ENCODE measurements around the gene NPB.

The NPB gene

GRCh38 chr17:81878294-81878693 lies 23.7 kb upstream of the NPB start:
- Mint-ChIP-seq H3K27me3 (no peaks in the 10 kb centered on the region), H3K9me3 (no peaks in the 10 kb centered on the region), H3K4me3 (no peak overlapping the region), H3K36me3 (ENCODE audit: insufficient read depth) (peaks cover 22% of the 10 kb centered on the region), H3K27ac (ENCODE audit: low read depth) (no peak overlapping the region), H3K4me1 (no peaks in the 10 kb centered on the region)
- DNase-seq (ENCODE audit: low spot score in 2 of 2) (no peak), ATAC-seq (replicated peaks; ENCODE audit: extremely low read depth, poor library complexity, severe bottlenecking) (no peak)

GRCh38 chr17:81879121-81879520 lies 22.9 kb upstream of the NPB start:
- Mint-ChIP-seq H3K9me3 (no peaks in the 10 kb centered on the region), H3K36me3 (ENCODE audit: insufficient read depth) (peaks cover 26% of the 10 kb centered on the region), H3K4me3 (no peak overlapping the region), H3K27me3 (no peaks in the 10 kb centered on the region), H3K27ac (ENCODE audit: low read depth) (no peak overlapping the region), H3K4me1 (no peaks in the 10 kb centered on the region)
- ATAC-seq (replicated peaks; ENCODE audit: extremely low read depth, poor library complexity, severe bottlenecking) (no peak), DNase-seq (ENCODE audit: low spot score in 2 of 2) (no peak)

DNA sequence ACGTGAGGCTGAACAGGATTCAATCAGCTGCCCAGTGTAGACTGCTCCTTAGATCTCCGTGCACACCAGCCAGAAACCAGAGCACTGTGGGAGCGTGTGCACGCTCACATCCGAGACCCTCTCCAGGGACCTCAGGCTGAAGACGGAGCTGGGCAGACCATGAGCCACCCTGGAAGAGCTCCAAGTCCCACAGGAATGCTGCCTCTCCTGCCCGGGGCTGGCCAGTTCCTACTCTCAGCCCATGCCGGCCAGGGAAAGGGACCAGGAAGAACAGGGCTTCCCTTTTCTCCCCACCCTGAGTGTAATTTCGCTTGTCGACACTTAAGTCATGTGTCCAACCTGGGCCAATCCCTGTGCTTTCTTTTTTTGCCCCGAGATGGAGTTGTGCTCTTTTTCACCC lies 17.5 kb upstream of the NPB start:
- no peak overlapping the region for H3K27ac Mint-ChIP-seq (ENCODE audit: low read depth)
- peaks cover 24% of the 10 kb centered on the region for H3K4me1 Mint-ChIP-seq
- no peak overlapping the region for H3K4me3 Mint-ChIP-seq
- no peaks in the 10 kb centered on the region for H3K27me3 Mint-ChIP-seq
- ATAC-seq (replicated peaks; ENCODE audit: extremely low read depth, poor library complexity, severe bottlenecking) (no peak), DNase-seq (ENCODE audit: low spot score in 2 of 2) (no peak)
- no peaks in the 10 kb centered on the region for H3K9me3 Mint-ChIP-seq
- H3K36me3 Mint-ChIP-seq (ENCODE audit: insufficient read depth), result peaks cover 50% of the 10 kb centered on the region

GRCh38 chr17:81884968-81885367 lies 17.1 kb upstream of the NPB start:
- peaks cover 47% of the 10 kb centered on the region for H3K36me3 Mint-ChIP-seq (ENCODE audit: insufficient read depth)
- ATAC-seq (replicated peaks; ENCODE audit: extremely low read depth, poor library complexity, severe bottlenecking), result no peak
- no peak overlapping the region for H3K4me3 Mint-ChIP-seq
- no peaks in the 10 kb centered on the region for H3K27me3 Mint-ChIP-seq
- DNase-seq (ENCODE audit: low spot score in 2 of 2), result no peak
- peaks cover 24% of the 10 kb centered on the region for H3K4me1 Mint-ChIP-seq
- H3K9me3 Mint-ChIP-seq, result no peaks in the 10 kb centered on the region
- no peak overlapping the region for H3K27ac Mint-ChIP-seq (ENCODE audit: low read depth)

- no peak for ATAC-seq (replicated peaks; ENCODE audit: extremely low read depth, poor library complexity, severe bottlenecking)
- Mint-ChIP-seq H3K36me3 (ENCODE audit: insufficient read depth) (peaks cover 49% of the 10 kb centered on the region), H3K9me3 (no peaks in the 10 kb centered on the region), H3K27me3 (no peaks in the 10 kb centered on the region), H3K4me3 (no peak overlapping the region), H3K4me1 (peaks cover 24% of the 10 kb centered on the region), H3K27ac (ENCODE audit: low read depth) (no peak overlapping the region)
- DNase-seq (ENCODE audit: low spot score in 2 of 2), result no peak
These were observed 16.6 kb upstream of the NPB start for GRCh38 chr17:81885454-81885853.

DNA sequence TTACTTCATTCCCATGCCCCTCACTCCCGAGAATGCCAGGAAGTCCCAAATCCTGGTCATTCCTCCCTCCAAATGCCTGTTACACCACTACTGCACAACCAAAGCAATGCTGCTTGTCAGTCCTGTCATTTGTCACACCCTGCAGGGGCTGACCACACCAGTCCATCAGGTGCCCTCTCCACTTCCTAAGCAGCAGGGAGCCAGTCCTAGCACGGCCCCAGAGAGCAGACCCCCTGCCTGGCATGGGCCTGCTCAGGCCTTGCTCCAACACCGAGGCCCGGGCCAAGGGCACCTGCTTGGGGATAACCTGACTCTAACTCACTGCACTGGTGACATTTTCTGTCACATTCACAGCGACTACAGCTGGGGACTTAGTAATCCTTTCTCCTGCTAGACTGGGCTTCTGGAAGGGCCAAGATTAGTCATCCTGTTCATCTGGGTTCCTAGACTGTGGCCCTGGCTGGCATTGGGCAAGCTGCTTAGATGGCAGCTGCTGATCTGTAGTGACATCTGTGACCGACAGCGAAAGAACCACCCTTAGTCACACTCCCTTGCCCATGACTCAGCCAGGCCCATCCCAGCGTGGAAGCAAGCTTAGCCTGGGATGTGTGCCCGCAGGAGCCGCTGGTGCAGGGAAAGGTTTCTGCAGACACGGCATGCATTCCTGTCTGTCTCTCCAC lies 16.0 kb upstream of the NPB start:
- ATAC-seq (replicated peaks; ENCODE audit: extremely low read depth, poor library complexity, severe bottlenecking) (no peak), DNase-seq (ENCODE audit: low spot score in 2 of 2) (no peak)
- H3K27ac Mint-ChIP-seq (ENCODE audit: low read depth), result no peak overlapping the region
- peaks cover 52% of the 10 kb centered on the region for H3K36me3 Mint-ChIP-seq (ENCODE audit: insufficient read depth)
- H3K27me3 Mint-ChIP-seq, result no peaks in the 10 kb centered on the region
- no peak overlapping the region for H3K4me3 Mint-ChIP-seq
- H3K9me3 Mint-ChIP-seq, result no peaks in the 10 kb centered on the region
- peaks cover 24% of the 10 kb centered on the region for H3K4me1 Mint-ChIP-seq

DNA sequence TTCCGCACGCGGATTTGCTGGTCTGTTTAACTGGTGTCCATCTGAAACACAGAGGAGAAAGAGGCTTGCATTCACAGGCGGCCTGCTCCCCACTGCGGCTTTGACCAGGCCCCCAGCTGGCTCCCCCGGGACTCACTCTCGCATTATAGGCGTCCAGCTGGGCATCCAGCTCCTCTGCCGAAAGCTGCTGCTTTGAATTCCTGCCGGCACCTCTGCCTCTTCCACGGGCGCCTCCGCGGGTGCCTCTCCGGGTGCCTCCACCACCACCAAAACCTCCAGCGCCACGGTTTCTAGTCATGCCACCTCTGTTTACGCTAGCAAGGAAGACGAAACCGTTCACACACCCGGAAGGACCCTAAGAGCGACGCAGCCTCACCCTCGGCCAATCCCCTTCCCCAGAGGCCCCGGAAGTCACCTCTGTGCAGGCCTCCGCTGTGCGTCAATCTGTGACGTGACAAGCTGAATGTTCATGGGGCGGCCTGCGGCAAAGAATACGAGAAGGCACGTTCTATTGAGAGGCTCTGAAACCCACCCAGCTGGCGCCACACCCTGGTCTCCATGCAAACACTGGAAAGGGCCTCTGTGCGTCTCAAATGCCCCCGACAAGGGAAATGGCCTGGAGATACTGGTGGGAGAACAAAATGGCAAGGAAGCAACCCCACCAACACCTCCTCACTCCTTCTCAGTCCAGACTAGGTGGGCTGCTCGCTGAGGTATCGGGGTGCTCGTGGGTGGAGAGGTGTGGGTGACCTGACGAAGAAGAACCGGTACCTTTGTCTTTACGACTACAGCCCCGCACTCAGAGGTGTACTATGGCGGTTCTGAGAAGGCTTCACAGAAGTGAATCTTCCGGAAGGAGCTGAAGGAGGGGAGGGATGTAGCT lies 13.7 kb upstream of the NPB start:
- Mint-ChIP-seq H3K4me1 (peaks cover 30% of the 10 kb centered on the region), H3K9me3 (no peaks in the 10 kb centered on the region), H3K36me3 (ENCODE audit: insufficient read depth) (peaks cover 48% of the 10 kb centered on the region), H3K4me3 (peak overlapping the region; percentile 94), H3K27ac (ENCODE audit: low read depth) (peak overlapping the region; percentile 46), H3K27me3 (no peaks in the 10 kb centered on the region)
- ATAC-seq (replicated peaks; ENCODE audit: extremely low read depth, poor library complexity, severe bottlenecking) (no peak), DNase-seq (ENCODE audit: low spot score in 2 of 2) (no peak)

GRCh38 chr17:81888988-81889595 lies 12.9 kb upstream of the NPB start:
- H3K9me3 Mint-ChIP-seq, result no peaks in the 10 kb centered on the region
- ATAC-seq (replicated peaks; ENCODE audit: extremely low read depth, poor library complexity, severe bottlenecking) (no peak), DNase-seq (ENCODE audit: low spot score in 2 of 2) (no peak)
- H3K36me3 Mint-ChIP-seq (ENCODE audit: insufficient read depth), result peaks cover 48% of the 10 kb centered on the region
- H3K27me3 Mint-ChIP-seq, result no peaks in the 10 kb centered on the region
- H3K4me1 Mint-ChIP-seq, result peaks cover 30% of the 10 kb centered on the region
- H3K27ac Mint-ChIP-seq (ENCODE audit: low read depth), result no peak overlapping the region
- peak overlapping the region; percentile 94 for H3K4me3 Mint-ChIP-seq

GRCh38 chr17:81889602-81890001 lies 12.4 kb upstream of the NPB start:
- H3K36me3 Mint-ChIP-seq (ENCODE audit: insufficient read depth), result peaks cover 53% of the 10 kb centered on the region
- no peaks in the 10 kb centered on the region for H3K9me3 Mint-ChIP-seq
- H3K27ac Mint-ChIP-seq (ENCODE audit: low read depth), result no peak overlapping the region
- DNase-seq (ENCODE audit: low spot score in 2 of 2) (no peak), ATAC-seq (replicated peaks; ENCODE audit: extremely low read depth, poor library complexity, severe bottlenecking) (no peak)
- H3K4me1 Mint-ChIP-seq, result peaks cover 30% of the 10 kb centered on the region
- no peaks in the 10 kb centered on the region for H3K27me3 Mint-ChIP-seq
- peak overlapping the region; percentile 94 for H3K4me3 Mint-ChIP-seq

DNA sequence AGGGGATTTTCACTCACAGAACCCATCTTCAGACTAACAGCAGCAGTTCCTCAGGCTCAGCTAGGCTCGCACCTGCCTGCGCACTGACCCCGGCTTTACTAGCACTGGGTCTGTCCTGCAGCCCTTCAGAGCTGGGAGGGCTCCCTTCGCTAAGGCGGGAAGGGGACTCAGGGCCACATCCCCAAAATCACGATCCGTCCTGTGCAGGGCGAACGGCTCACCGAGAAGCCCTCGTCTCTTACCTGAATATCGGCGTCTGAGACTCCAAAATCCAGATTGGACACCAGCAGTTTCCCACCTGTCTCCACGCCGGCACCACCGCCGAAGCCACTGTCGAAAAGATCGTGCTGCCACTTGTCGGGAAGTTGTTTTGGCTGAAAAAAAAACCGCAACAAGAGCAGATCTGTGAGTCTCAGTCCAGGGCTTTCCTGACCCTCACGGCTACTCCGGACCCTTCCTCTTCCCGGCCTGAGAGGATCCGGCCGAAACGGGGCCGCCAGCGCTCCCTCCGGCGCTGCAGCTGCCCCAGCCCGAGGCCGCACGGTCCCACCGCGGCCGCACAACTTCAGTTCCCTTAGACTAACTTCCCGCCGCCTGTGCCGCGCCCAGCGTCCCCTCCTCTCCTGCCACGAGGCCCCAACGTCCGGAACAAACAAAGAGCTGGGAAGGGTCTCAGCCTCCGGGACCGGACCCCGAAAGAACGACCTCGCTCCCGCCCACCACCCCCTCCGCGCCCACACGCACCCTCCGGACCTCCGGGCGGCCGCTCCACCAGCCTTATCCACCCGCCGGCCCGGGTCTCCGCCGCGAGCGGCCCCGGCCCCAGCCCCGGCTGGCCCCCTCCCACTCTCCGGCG lies 11.4 kb upstream of the NPB start:
- Mint-ChIP-seq H3K9me3 (no peaks in the 10 kb centered on the region), H3K4me3 (peak overlapping the region; percentile 94), H3K4me1 (peaks cover 26% of the 10 kb centered on the region), H3K36me3 (ENCODE audit: insufficient read depth) (peaks cover 59% of the 10 kb centered on the region), H3K27me3 (no peaks in the 10 kb centered on the region), H3K27ac (ENCODE audit: low read depth) (peak overlapping the region; percentile 97)
- DNase-seq (ENCODE audit: low spot score in 2 of 2), result no peak
- ATAC-seq (replicated peaks; ENCODE audit: extremely low read depth, poor library complexity, severe bottlenecking), result no peak

GRCh38 chr17:81891303-81891552 lies 10.8 kb upstream of the NPB start:
- Mint-ChIP-seq H3K36me3 (ENCODE audit: insufficient read depth) (peaks cover 58% of the 10 kb centered on the region), H3K9me3 (no peaks in the 10 kb centered on the region)

DNA sequence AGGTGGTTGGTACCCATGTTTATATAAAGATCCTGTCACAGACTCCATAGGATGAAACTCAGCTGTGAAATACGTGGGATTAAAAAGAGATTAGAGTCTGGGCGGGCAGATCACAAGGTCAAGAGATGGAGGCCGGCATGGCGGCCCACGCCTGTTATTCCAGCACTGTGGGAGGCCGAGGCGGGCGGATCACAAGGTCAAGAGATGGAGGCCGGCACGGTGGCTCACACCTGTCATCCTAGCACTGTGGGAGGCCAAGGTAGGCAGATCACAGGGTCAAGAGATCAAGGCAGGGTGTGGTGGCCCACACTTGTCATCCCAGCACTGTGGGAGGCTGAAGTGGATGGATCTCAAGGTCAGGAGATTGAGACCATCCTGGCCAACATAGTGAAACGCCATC lies 6.6 kb upstream of the NPB start:
- Mint-ChIP-seq H3K4me3 (no peak overlapping the region), H3K27ac (ENCODE audit: low read depth) (no peak overlapping the region), H3K9me3 (no peaks in the 10 kb centered on the region), H3K36me3 (ENCODE audit: insufficient read depth) (peaks cover 50% of the 10 kb centered on the region), H3K27me3 (peaks cover under 1% of the 10 kb centered on the region), H3K4me1 (peaks cover 6% of the 10 kb centered on the region)
- no peak for ATAC-seq (replicated peaks; ENCODE audit: extremely low read depth, poor library complexity, severe bottlenecking)
- no peak for DNase-seq (ENCODE audit: low spot score in 2 of 2)

More at GRCh38 chr17:81891303-81891552, 10.8 kb upstream of the NPB start:
- ATAC-seq (replicated peaks; ENCODE audit: extremely low read depth, poor library complexity, severe bottlenecking) (peak; percentile 0), DNase-seq (ENCODE audit: low spot score in 2 of 2) (no peak)
- Mint-ChIP-seq H3K27ac (ENCODE audit: low read depth) (peak overlapping the region; percentile 97), H3K4me3 (peak overlapping the region; percentile 94), H3K27me3 (no peaks in the 10 kb centered on the region), H3K4me1 (peaks cover 23% of the 10 kb centered on the region)

Measured in central memory CD8-positive, alpha-beta T cell (primary cell).